Spleen (tissue), 11 donors: ENCODE data around the gene PIK3C2A. TPM values are rescaled to one million over a fixed set of nuclear protein-coding genes. Genes with fewer than 3 reads are reported as not detected.

Experiments used
- DNase-seq: peaks from one replicate; pipeline ENCODE4 v3.0.0-alpha.2; 2020
- H3K27ac ChIP-seq, 8 donors: fragments of 200-600 bp; sonication (generic) in 7 of 8; 1 replicate in 4 of 8; 2 replicates in 4 of 8; pipeline versions ENCODE4 v1.5.0 to v1.8.0; 2016 to 2021; ENCODE audit warnings: inconsistent platforms in 4 of 8, mild to moderate bottlenecking in 4 of 8, moderate library complexity in 1 of 8
- H3K27me3 ChIP-seq, 7 donors: fragments of 200-600 bp; sonication (generic) in 6 of 7; replicated peaks in 1 of 7; 1 replicate in 4 of 7; 2 replicates in 3 of 7; pipeline versions ENCODE4 v1.5.0 to v1.8.0; 2016 to 2021; ENCODE audit warnings: inconsistent platforms in 3 of 7, mild to moderate bottlenecking in 1 of 7
- H3K36me3 ChIP-seq, 6 donors: fragments of 200-600 bp; sonication (generic) in 5 of 6; 1 replicate in 4 of 6; 2 replicates in 2 of 6; pipeline versions ENCODE4 v1.5.0 to v1.8.0; 2016 to 2021; ENCODE audit warnings: inconsistent platforms in 2 of 6
- H3K4me1 ChIP-seq, 6 donors: fragments of 200-600 bp; sonication (generic) in 5 of 6; 1 replicate in 3 of 6; 2 replicates in 3 of 6; pipeline versions ENCODE4 v1.5.0 to v1.8.0; 2016 to 2021; ENCODE audit warnings: inconsistent platforms in 3 of 6
- H3K4me3 ChIP-seq, 8 donors: fragments of 200-600 bp; sonication (generic) in 7 of 8; 1 replicate in 4 of 8; 2 replicates in 4 of 8; pipeline versions ENCODE4 v1.5.0 to v1.8.0; 2016 to 2021; ENCODE audit warnings: inconsistent platforms in 4 of 8, mild to moderate bottlenecking in 4 of 8, moderate library complexity in 2 of 8
- H3K9me3 ChIP-seq, 8 donors: fragments of 200-600 bp; sonication (generic) in 7 of 8; 1 replicate in 4 of 8; 2 replicates in 4 of 8; pipeline versions ENCODE4 v1.5.0 to v1.8.0; 2016 to 2021; ENCODE audit warnings: inconsistent platforms in 4 of 8
- POLR2A ChIP-seq, 3 donors: fragments of 450-650 bp; IDR thresholded peaks; one replicate each; pipeline ENCODE4 v1.5.1; 2017; ENCODE audit warnings: antibody characterized with exemption in 3 of 3, mild to moderate bottlenecking in 1 of 3
- POLR2AphosphoS5 ChIP-seq, 3 donors: sonication (generic); formaldehyde crosslinking; IDR thresholded peaks; one replicate each; pipeline ENCODE4 v1.5.1; 2017; ENCODE audit warnings: antibody characterized with exemption in 3 of 3
- WGBS, 5 donors: extraction: QIAGEN DNeasy Blood & Tissue Kit in 3 of 5; methylation state at CpG; one replicate each; pipeline versions ENCODE4 v1.1.5 to v1.1.7; 2013 to 2018; 5-methylcytosine and 5-hydroxymethylcytosine counted together
- intact Hi-C: fragments of 100-400 bp; cut with DNase I; formaldehyde crosslinking; loops from one replicate; pipeline ENCODE4 v1.15.0; 2023; ENCODE audit warnings: low total_unique reads
- polyA plus RNA-seq, 3 donors: library from polyadenylated mRNA; stranded (reverse); fragments of 200-250 nt; gene quantifications; one replicate each; pipeline ENCODE4 v1.2.1, GENCODE V29; 2013
- total RNA-seq, 7 donors: library from RNA; depleted of rRNA in 3 of 7; stranded (reverse); fragments of >200 nt in 3 of 7; fragmentation: NEBNext Ultra II Directional in 4 of 7; extraction: Animal tissue kit (Norgen Biotek cat#: 25700) in 4 of 7; gene quantifications; one replicate each; pipeline versions ENCODE4 v1.1.0 to v1.2.1, GENCODE V29; 2016 to 2021
- TF ChIP-seq, protein P1 (sequence below), 11 experiments: fragments of 200-600 bp in 7 of 11; fragments of 450-650 bp in 4 of 11; sonication (generic) in 4 of 11; IDR thresholded peaks in 8 of 11; conservative IDR thresholded peaks in 3 of 11; 1 replicate in 7 of 11; 2 replicates in 4 of 11; pipeline versions ENCODE4 v1.4.0 to v1.8.0; 2016 to 2021; ENCODE audit warnings: antibody characterized with exemption in 11 of 11, inconsistent platforms in 4 of 11, mild to moderate bottlenecking in 1 of 11
- donor health status: healthy with polysubstance abuse.
- donor health status: DM: no; HTN: no; CAD: no; lungs with moderate emphysema.
- donor health status: DM: no; HTN: no; CAD: no.
- donor health status: Bipolar disorder and iron deficiency.
- donor health status: healthy.
- donor health status: DM: no; HTN: no; CAD: no.
- donor health status: DM: yes; HTN: yes; CAD: no.

PIK3C2A gene
- total and polyA plus RNA-seq, 10 donors = 6.1 to 79.3 (median 59.4) TPM

DNA sequence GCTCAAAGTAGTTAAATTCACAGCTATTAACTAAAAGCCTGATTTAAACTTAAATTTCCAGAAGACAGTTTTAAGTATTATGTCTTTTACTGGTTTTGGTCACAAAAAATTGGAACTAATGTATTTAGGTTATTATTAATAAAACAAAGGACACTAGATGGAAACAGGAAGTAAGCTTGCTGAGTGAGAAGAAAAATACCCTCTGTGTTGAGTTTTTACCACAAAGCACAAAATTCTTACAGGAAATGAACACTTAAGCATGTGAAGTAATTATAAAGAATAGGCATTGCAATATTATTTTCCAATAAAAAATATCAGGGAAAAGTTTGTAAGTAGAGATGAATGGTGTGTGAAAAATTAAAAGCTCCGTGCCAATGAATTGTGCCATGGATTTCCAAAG, 46.3 kb downstream of the PIK3C2A start:
- TF ChIP-seq POLR2AphosphoS5 (IDR thresholded peaks at IDR 0.05) (no peak), POLR2A (IDR thresholded peaks at IDR 0.05) (no peak)
- TF ChIP-seq, protein P1, sequence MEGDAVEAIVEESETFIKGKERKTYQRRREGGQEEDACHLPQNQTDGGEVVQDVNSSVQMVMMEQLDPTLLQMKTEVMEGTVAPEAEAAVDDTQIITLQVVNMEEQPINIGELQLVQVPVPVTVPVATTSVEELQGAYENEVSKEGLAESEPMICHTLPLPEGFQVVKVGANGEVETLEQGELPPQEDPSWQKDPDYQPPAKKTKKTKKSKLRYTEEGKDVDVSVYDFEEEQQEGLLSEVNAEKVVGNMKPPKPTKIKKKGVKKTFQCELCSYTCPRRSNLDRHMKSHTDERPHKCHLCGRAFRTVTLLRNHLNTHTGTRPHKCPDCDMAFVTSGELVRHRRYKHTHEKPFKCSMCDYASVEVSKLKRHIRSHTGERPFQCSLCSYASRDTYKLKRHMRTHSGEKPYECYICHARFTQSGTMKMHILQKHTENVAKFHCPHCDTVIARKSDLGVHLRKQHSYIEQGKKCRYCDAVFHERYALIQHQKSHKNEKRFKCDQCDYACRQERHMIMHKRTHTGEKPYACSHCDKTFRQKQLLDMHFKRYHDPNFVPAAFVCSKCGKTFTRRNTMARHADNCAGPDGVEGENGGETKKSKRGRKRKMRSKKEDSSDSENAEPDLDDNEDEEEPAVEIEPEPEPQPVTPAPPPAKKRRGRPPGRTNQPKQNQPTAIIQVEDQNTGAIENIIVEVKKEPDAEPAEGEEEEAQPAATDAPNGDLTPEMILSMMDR (IDR thresholded peaks at IDR 0.05 in 8 of 11, conservative IDR thresholded peaks at IDR 0.05 in 3 of 11) = no peak
- H3K27me3 ChIP-seq = no peaks in the 10 kb centered on the region
- DNase-seq = no peak
- intact Hi-C loops = no loop called here
- no peaks in the 10 kb centered on the region for H3K9me3 ChIP-seq
- WGBS, 5 donors = 38 to 79% (median 70%) methylated on average over 1 of the region's 1 CpG
- no peaks in the 10 kb centered on the region for H3K36me3 ChIP-seq
- H3K4me3 ChIP-seq = no peak overlapping the region
- peaks cover 47 to 100% (median 76%) of the 10 kb centered on the region in 6 donors for H3K4me1 ChIP-seq
- H3K27ac ChIP-seq = peak overlapping the region; percentile 23 to 85 (median 78)

DNA sequence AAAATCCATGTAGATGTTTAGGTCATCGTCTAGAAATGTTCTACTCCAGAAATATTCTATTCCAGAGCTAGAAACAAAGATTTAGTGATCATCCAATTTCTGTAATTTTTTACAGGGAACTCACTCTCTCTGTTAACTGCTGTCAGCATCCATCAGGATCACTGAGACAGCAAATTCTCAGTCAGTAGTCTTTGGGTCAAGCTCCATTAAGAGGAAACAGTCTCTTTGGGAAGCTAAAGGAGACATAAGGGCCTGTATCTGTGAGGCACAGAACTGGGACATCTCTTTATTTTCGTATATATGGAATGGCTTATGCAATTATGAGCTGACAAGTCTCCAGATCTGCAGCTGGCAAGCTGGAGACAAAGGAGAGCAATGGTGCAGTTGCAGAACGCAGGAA, 48.3 kb downstream of the PIK3C2A start:
- H3K4me3 ChIP-seq = no peak overlapping the region
- TF ChIP-seq POLR2A (IDR thresholded peaks at IDR 0.05) (no peak), POLR2AphosphoS5 (IDR thresholded peaks at IDR 0.05) (no peak)
- TF ChIP-seq, protein P1 (IDR thresholded peaks at IDR 0.05 in 8 of 11, conservative IDR thresholded peaks at IDR 0.05 in 3 of 11) = no peak
- no peaks in the 10 kb centered on the region for H3K27me3 ChIP-seq
- no peak for DNase-seq
- peaks cover 39 to 89% (median 71%) of the 10 kb centered on the region in 6 donors for H3K4me1 ChIP-seq
- intact Hi-C loops = no loop called here
- H3K9me3 ChIP-seq = no peaks in the 10 kb centered on the region
- 84 to 95% (median 85%) methylated on average over 3 of the region's 3 CpGs for WGBS, 5 donors
- peak overlapping the region in 6 of 8 donors; percentile 11 to 85 (median 78) for H3K27ac ChIP-seq
- H3K36me3 ChIP-seq = peaks cover 0 to 13% (median 0%) of the 10 kb centered on the region in 6 donors

Other genes starting within 250 kb of the PIK3C2A start
- gene PLEKHA7, start 193.6 kb downstream of the PIK3C2A start, total RNA-seq = 10 to 100 TPM in 2 of 7 donors, 1 to 10 TPM in 5; 3.7 to 12.8 (median 7.6) TPM
- 1 to 10 TPM; 1.8 to 3.3 (median 2.0) TPM for gene PLEKHA7, start 193.6 kb downstream of the PIK3C2A start, polyA plus RNA-seq
- gene RPS13, start 130.3 kb downstream of the PIK3C2A start, total RNA-seq = 1,000 to 10,000 TPM in 4 of 7 donors, 100 to 1,000 TPM in 3; 755 to 1,334 (median 1,014) TPM
- gene RPS13, start 130.3 kb downstream of the PIK3C2A start, polyA plus RNA-seq = 1,000 to 10,000 TPM; 3,517 to 4,398 (median 4,295) TPM
- gene NUCB2, start 68.8 kb upstream of the PIK3C2A start, total RNA-seq = 10 to 100 TPM; 39.2 to 60.2 (median 51.9) TPM
- 10 to 100 TPM; 15.6 to 33.1 (median 20.9) TPM for gene NUCB2, start 68.8 kb upstream of the PIK3C2A start, polyA plus RNA-seq
- 1 to 10 TPM; 1.5 to 5.4 (median 2.3) TPM for gene NCR3LG1, start 143.8 kb upstream of the PIK3C2A start, total RNA-seq
- under 1 TPM; 0.04 to 0.16 (median 0.05) TPM for gene NCR3LG1, start 143.8 kb upstream of the PIK3C2A start, polyA plus RNA-seq
- gene KCNJ11, start 180.7 kb upstream of the PIK3C2A start, total RNA-seq = 1 to 10 TPM in 6 of 7 donors, not detected in 1; 1.2 to 3.8 (median 1.9) TPM
- gene KCNJ11, start 180.7 kb upstream of the PIK3C2A start, polyA plus RNA-seq = under 1 TPM; 0.13 to 0.79 (median 0.51) TPM